ENCODE data around the gene POLR1A. TPM values are rescaled to one million over a fixed set of nuclear protein-coding genes. Genes with fewer than 3 reads are reported as not detected.
A peak's percentile ranks its signal among the peaks of the same experiment; 100 is the strongest.

Gene POLR1A
- polyA plus RNA-seq, 3 donors: 0.45 to 2.1 (median 1.6) TPM

- Histone ChIP-seq H3K4me2 (replicated peaks; ENCODE audit: extremely low read depth, low read length, poor library complexity, severe bottlenecking) (no peak overlapping the region), H3K4me3 (replicated peaks in 1 of 3; ENCODE audit: low read depth in 2 of 3, low read length in 3 of 3) (no peak overlapping the region), H2AFZ (ENCODE audit: insufficient read depth, low read depth, low read length, poor library complexity, severe bottlenecking) (no peak overlapping the region), H3K9ac (ENCODE audit: insufficient read depth, low read length, poor library complexity, severe bottlenecking) (no peak overlapping the region), H3K36me3 (replicated peaks in 1 of 2; ENCODE audit: control insufficient read depth in 1 of 2, insufficient read depth in 2 of 2, low read length in 2 of 2) (peaks cover 64 to 97% of the 10 kb centered on the region in 2 donors), H3K4me1 (ENCODE audit: control insufficient read depth in 1 of 2, insufficient read depth in 2 of 2, low read length in 2 of 2) (peaks cover 10 to 23% of the 10 kb centered on the region in 2 donors), H3K27me3 (ENCODE audit: control insufficient read depth in 2 of 2, insufficient read depth in 2 of 2, low read length in 2 of 2) (no peaks in the 10 kb centered on the region), H4K20me1 (ENCODE audit: insufficient read depth, low read length) (peaks cover 5% of the 10 kb centered on the region), H3K27ac (ENCODE audit: low read depth in 1 of 2, low read length in 2 of 2) (no peak overlapping the region), H3K9me3 (replicated peaks in 1 of 2; ENCODE audit: control insufficient read depth in 1 of 2, insufficient read depth in 1 of 2, low read length in 2 of 2) (no peaks in the 10 kb centered on the region), H3K79me2 (ENCODE audit: insufficient read depth, low read length) (no peaks in the 10 kb centered on the region)
- Mint-ChIP-seq H3K4me3 (no peak overlapping the region), H3K27ac (peak overlapping the region in 2 of 7 donors; percentile 8 to 63), H3K36me3 (peaks cover 76 to 80% of the 10 kb centered on the region in 2 donors), H3K27me3 (ENCODE audit: low read depth in 3 of 3) (no peaks in the 10 kb centered on the region), H3K4me1 (peaks cover 33% of the 10 kb centered on the region), H3K9me3 (peaks cover 0 to 2% (median 0%) of the 10 kb centered on the region in 7 donors)
- no peak for DNase-seq
- intact Hi-C loops (cut with micrococcal nuclease): no loop called here
- 95% methylated on average over 4 of the region's 7 CpGs for WGBS (ENCODE audit: insufficient coverage)
- no peak for TF ChIP-seq CTCF (IDR thresholded peaks at IDR 0.05)
Measured at GRCh38 chr2:86138736-86139625, 33.3 kb upstream of the POLR1A start.

- H3K27me3 ChIP-seq (ENCODE audit: control insufficient read depth in 2 of 2, insufficient read depth in 2 of 2, low read length in 2 of 2): no peaks in the 10 kb centered on the region
- H3K9ac ChIP-seq (ENCODE audit: insufficient read depth, low read length, poor library complexity, severe bottlenecking): no peak overlapping the region
- no peak overlapping the region for H3K4me3 Mint-ChIP-seq
- no peak overlapping the region for H3K4me2 ChIP-seq (replicated peaks; ENCODE audit: extremely low read depth, low read length, poor library complexity, severe bottlenecking)
- WGBS (ENCODE audit: insufficient coverage): 100% methylated on average over 2 of the region's 2 CpGs
- H3K79me2 ChIP-seq (ENCODE audit: insufficient read depth, low read length): no peaks in the 10 kb centered on the region
- H2AFZ ChIP-seq (ENCODE audit: insufficient read depth, low read depth, low read length, poor library complexity, severe bottlenecking): no peak overlapping the region
- no peaks in the 10 kb centered on the region for H3K27me3 Mint-ChIP-seq (ENCODE audit: low read depth in 3 of 3)
- no peaks in the 10 kb centered on the region for H3K4me1 ChIP-seq (ENCODE audit: control insufficient read depth in 1 of 2, insufficient read depth in 2 of 2, low read length in 2 of 2)
- intact Hi-C loops (cut with micrococcal nuclease): no loop called here
- no peak overlapping the region for H3K4me3 ChIP-seq (replicated peaks in 1 of 3; ENCODE audit: low read depth in 2 of 3, low read length in 3 of 3)
- peaks cover 8% of the 10 kb centered on the region for H3K4me1 Mint-ChIP-seq
- peaks cover 94 to 96% of the 10 kb centered on the region in 2 donors for H3K36me3 Mint-ChIP-seq
- DNase-seq: no peak
- no peaks in the 10 kb centered on the region for H3K9me3 ChIP-seq (replicated peaks in 1 of 2; ENCODE audit: control insufficient read depth in 1 of 2, insufficient read depth in 1 of 2, low read length in 2 of 2)
- TF ChIP-seq CTCF (IDR thresholded peaks at IDR 0.05): no peak
- peaks cover 0 to 2% (median 0%) of the 10 kb centered on the region in 7 donors for H3K9me3 Mint-ChIP-seq
- peak overlapping the region in 1 of 7 donors; percentile 34 for H3K27ac Mint-ChIP-seq
- H3K36me3 ChIP-seq (replicated peaks in 1 of 2; ENCODE audit: control insufficient read depth in 1 of 2, insufficient read depth in 2 of 2, low read length in 2 of 2): peaks cover 88 to 100% of the 10 kb centered on the region in 2 donors
- H4K20me1 ChIP-seq (ENCODE audit: insufficient read depth, low read length): no peaks in the 10 kb centered on the region
- no peak overlapping the region for H3K27ac ChIP-seq (ENCODE audit: low read depth in 1 of 2, low read length in 2 of 2)
Measured at GRCh38 chr2:86136141-86136540, 30.5 kb upstream of the POLR1A start.
